Measurements from ENCODE around the gene RTN4RL1. TPM values are rescaled to one million over a fixed set of nuclear protein-coding genes. Genes with fewer than 3 reads are reported as not detected.
A peak's percentile ranks its signal among the peaks of the same experiment; 100 is the strongest.

RTN4RL1 gene
- total and polyA plus RNA-seq, 2 of the 13 experiments (the other 11 are each of a cell fraction or from before 2014, with no cell fraction given), result 0.01 TPM; not detected in 1

- TF ChIP-seq ATF7 (IDR thresholded peaks at IDR 0.05), result no peak
- TF ChIP-seq ATF7 (CRISPR knock-in tag; IDR thresholded peaks at IDR 0.05), result no peak
- TF ChIP-seq EP300 (IDR thresholded peaks at IDR 0.05; ENCODE audit: low read depth in 2 of 2, low read length in 2 of 2), result no peak
- no peak for TF ChIP-seq EP300 (CRISPR knock-in tag; IDR thresholded peaks at IDR 0.05; ENCODE audit: borderline replicate concordance)
- TF ChIP-seq MBD4 (IDR thresholded peaks at IDR 0.05; ENCODE audit: borderline replicate concordance, low read length), result no peak
- peak; percentile 31; the same call in 1 of the 2 replicates for TF ChIP-seq ZFP41 (CRISPR knock-in tag; IDR thresholded peaks at IDR 0.05; ENCODE audit: borderline replicate concordance)
- no peak for TF ChIP-seq ZNF280B (CRISPR knock-in tag; IDR thresholded peaks at IDR 0.05; ENCODE audit: borderline replicate concordance)
- TF ChIP-seq ZFYVE20 (CRISPR knock-in tag; IDR thresholded peaks at IDR 0.05; ENCODE audit: borderline replicate concordance, low read depth), result no peak
- no peak for TF ChIP-seq TBX3 (IDR thresholded peaks at IDR 0.05; ENCODE audit: borderline replicate concordance)
- no peak for TF ChIP-seq PLSCR1 (CRISPR knock-in tag; IDR thresholded peaks at IDR 0.05; ENCODE audit: borderline replicate concordance)
- TF ChIP-seq RELA (CRISPR knock-in tag; IDR thresholded peaks at IDR 0.05), result no peak
- TF ChIP-seq TARDBP (CRISPR knock-in tag; IDR thresholded peaks at IDR 0.05), result no peak
- no peak for TF ChIP-seq SUZ12 (IDR thresholded peaks at IDR 0.05; ENCODE audit: low read depth, low read length)
- TF ChIP-seq ZNF3 (CRISPR knock-in tag; IDR thresholded peaks at IDR 0.05), result no peak
- no peak for TF ChIP-seq FOSL2 (CRISPR knock-in tag; IDR thresholded peaks at IDR 0.05)
- TF ChIP-seq, protein P1, sequence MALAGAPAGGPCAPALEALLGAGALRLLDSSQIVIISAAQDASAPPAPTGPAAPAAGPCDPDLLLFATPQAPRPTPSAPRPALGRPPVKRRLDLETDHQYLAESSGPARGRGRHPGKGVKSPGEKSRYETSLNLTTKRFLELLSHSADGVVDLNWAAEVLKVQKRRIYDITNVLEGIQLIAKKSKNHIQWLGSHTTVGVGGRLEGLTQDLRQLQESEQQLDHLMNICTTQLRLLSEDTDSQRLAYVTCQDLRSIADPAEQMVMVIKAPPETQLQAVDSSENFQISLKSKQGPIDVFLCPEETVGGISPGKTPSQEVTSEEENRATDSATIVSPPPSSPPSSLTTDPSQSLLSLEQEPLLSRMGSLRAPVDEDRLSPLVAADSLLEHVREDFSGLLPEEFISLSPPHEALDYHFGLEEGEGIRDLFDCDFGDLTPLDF (CRISPR knock-in tag; IDR thresholded peaks at IDR 0.05), result 0 out of 2 replicates have a peak, but pooled peaks have one; percentile 34
- no peak for TF ChIP-seq ZNF138 (CRISPR knock-in tag; IDR thresholded peaks at IDR 0.05; ENCODE audit: low read depth)
- no peak for TF ChIP-seq ZNF160 (CRISPR knock-in tag; IDR thresholded peaks at IDR 0.05)
- TF ChIP-seq TRIM24 (CRISPR knock-in tag; IDR thresholded peaks at IDR 0.05), result no peak
- TF ChIP-seq JUND (CRISPR knock-in tag; IDR thresholded peaks at IDR 0.05), result no peak
- TF ChIP-seq ZNF740 (CRISPR knock-in tag; IDR thresholded peaks at IDR 0.05), result no peak
- TF ChIP-seq MEF2D (CRISPR knock-in tag; IDR thresholded peaks at IDR 0.05), result peak; percentile 41; the same call in 1 of the 2 replicates
- TF ChIP-seq SIN3B (IDR thresholded peaks at IDR 0.05; ENCODE audit: low read length), result no peak
- TF ChIP-seq ELK4 (CRISPR knock-in tag; IDR thresholded peaks at IDR 0.05; ENCODE audit: borderline replicate concordance), result no peak
- TF ChIP-seq ZSCAN31 (CRISPR knock-in tag; IDR thresholded peaks at IDR 0.05; ENCODE audit: low read depth), result no peak
- no peak for TF ChIP-seq SP1 (IDR thresholded peaks at IDR 0.05)
- TF ChIP-seq SP1 (CRISPR knock-in tag; IDR thresholded peaks at IDR 0.05), result no peak
- no peak for TF ChIP-seq SMAD9 (CRISPR knock-in tag; IDR thresholded peaks at IDR 0.05)
- TF ChIP-seq SMARCC2 (IDR thresholded peaks at IDR 0.05), result no peak
Observed at GRCh38 chr17:1972487-1973160, 52.5 kb downstream of the RTN4RL1 start (continued).

Measured in HepG2 (cell line).